ENCODE results near the gene SHC3. TPM values are rescaled to one million over a fixed set of nuclear protein-coding genes. Genes with fewer than 3 reads are reported as not detected.

Gene SHC3
- total and polyA plus RNA-seq, 2 of the 4 experiments (the other 2 are of a cell fraction), result 4.5 to 13.3 TPM

- dilution Hi-C loops (cut with HindIII; ENCODE audit: low sequenced_read_pairs, unreplicated experiment), result no loop called here
Observed at GRCh38 chr9:89048616-89049015, 130.0 kb downstream of the SHC3 start.

More at GRCh38 chr9:89048616-89049015, 130.0 kb downstream of the SHC3 start:
- no TSS peak for BruUV-seq (replicated peaks)
- Histone ChIP-seq H3K18ac (ENCODE audit: low read depth, low read length) (no peak overlapping the region), H4K5ac (ENCODE audit: low read depth, low read length) (no peak overlapping the region), H3K4ac (ENCODE audit: low read depth, low read length) (no peak overlapping the region), H3K4me3 (ENCODE audit: insufficient read depth, low read depth, low read length) (no peak overlapping the region), H3K79me1 (ENCODE audit: low read depth in 1 of 2, low read length in 2 of 2) (no peaks in the 10 kb centered on the region), H3K9me1 (ENCODE audit: insufficient read depth, low read length) (peaks cover 7% of the 10 kb centered on the region; the same call in 1 of the 2 replicates), H4K8ac (ENCODE audit: low read depth in 2 of 2, low read length in 2 of 2) (no peak overlapping the region), H3K9ac (ENCODE audit: low read depth, low read length) (no peak overlapping the region), H3K23ac (ENCODE audit: low read depth, low read length) (no peak overlapping the region), H4K91ac (ENCODE audit: insufficient read depth, low read depth, low read length) (no peak overlapping the region), H2AFZ (replicated peaks; ENCODE audit: low read length, poor library complexity) (no peak overlapping the region), H3K9me3 (ENCODE audit: control insufficient read depth, insufficient read depth, low read length) (no peaks in the 10 kb centered on the region), H2AK5ac (ENCODE audit: low read depth, low read length) (no peak overlapping the region), H3K4me1 (ENCODE audit: control insufficient read depth, insufficient read depth, low read length) (no peaks in the 10 kb centered on the region), H4K20me1 (ENCODE audit: insufficient read depth, low read length) (no peaks in the 10 kb centered on the region), H3K27me3 (ENCODE audit: control insufficient read depth, insufficient read depth, low read length) (no peaks in the 10 kb centered on the region), H2BK5ac (ENCODE audit: low read depth, low read length, poor library complexity, severe bottlenecking) (no peak overlapping the region), H3K56ac (ENCODE audit: extremely low read depth, insufficient read depth, low read length) (no peak overlapping the region), H3K36me3 (ENCODE audit: control insufficient read depth, insufficient read depth, low read length) (peaks cover 19% of the 10 kb centered on the region), H2BK20ac (ENCODE audit: low read depth, low read length) (no peak overlapping the region), H3K4me2 (ENCODE audit: low read depth, low read length) (no peak overlapping the region), H3K14ac (replicated peaks; ENCODE audit: low read depth, low read length) (no peak overlapping the region), H3K27ac (ENCODE audit: insufficient read depth, low read length) (no peak overlapping the region), H2BK15ac (ENCODE audit: low read depth, low read length) (no peak overlapping the region), H2AK9ac (replicated peaks; ENCODE audit: low read depth, low read length, poor library complexity) (no peak overlapping the region), H2BK120ac (ENCODE audit: low read depth, low read length) (no peak overlapping the region)
- ChIA-PET POLR2A (ENCODE audit: unreplicated experiment) (no interaction called here), CTCF (no interaction called here)
- in situ Hi-C loops (cut with MboI; ENCODE audit: low sequenced_read_pairs) (no loop called here), intact Hi-C loops (cut with micrococcal nuclease) (no loop called here)
- no CpG with 5 or more reads among the region's 11 CpGs for WGBS, 2 experiments (ENCODE audit: extremely low coverage in 2 of 2, insufficient read length in 1 of 2)
- DNase-seq (no peak), ATAC-seq (ENCODE audit: low read depth) (no peak)
- TF ChIP-seq BHLHE40 (IDR thresholded peaks at IDR 0.05; ENCODE audit: low read depth, low read length), result no peak
- no peak for TF ChIP-seq CTCF (conservative IDR thresholded peaks at IDR 0.05; ENCODE audit: low read depth, low read length)
- no peak for TF ChIP-seq RCOR1 (IDR thresholded peaks at IDR 0.05; ENCODE audit: insufficient replicate concordance, low read length)
- TF ChIP-seq RFX5 (IDR thresholded peaks at IDR 0.05; ENCODE audit: low read depth, low read length), result no peak
- no peak for TF ChIP-seq POLR2A (IDR thresholded peaks at IDR 0.05; ENCODE audit: low read depth, low read length)
